GM18517 (cell line): ENCODE measurements around the gene CYB5A.

ENCODE experiments used
- ATAC-seq: cut with Tn5 transposase; IDR thresholded peaks from one replicate; pipeline ENCODE4 v1.9.1; 2021; ENCODE audit warnings: mild to moderate bottlenecking, moderate library complexity; ENCODE audit not compliant: unreplicated experiment

CYB5A gene

DNA sequence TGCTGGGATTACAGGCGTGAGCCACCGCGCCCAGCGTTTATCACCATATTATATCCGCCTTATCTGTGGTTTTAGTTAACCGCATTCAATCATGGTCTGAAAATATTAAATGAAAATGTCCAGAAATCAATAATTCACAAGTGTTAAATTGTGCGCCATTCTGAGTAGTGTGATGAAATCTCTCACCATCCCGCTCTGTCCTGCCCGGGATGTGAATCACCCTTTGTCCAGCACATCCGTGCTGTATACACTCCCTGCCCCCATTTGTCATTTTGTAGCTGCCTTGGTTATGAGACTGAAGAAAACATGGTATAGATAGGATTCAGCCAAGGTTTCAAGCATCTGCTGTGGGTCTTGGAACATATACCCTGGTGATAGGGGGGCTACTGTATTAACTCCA lies 72.7 kb downstream of the CYB5A start:
- no peak for ATAC-seq

DNA sequence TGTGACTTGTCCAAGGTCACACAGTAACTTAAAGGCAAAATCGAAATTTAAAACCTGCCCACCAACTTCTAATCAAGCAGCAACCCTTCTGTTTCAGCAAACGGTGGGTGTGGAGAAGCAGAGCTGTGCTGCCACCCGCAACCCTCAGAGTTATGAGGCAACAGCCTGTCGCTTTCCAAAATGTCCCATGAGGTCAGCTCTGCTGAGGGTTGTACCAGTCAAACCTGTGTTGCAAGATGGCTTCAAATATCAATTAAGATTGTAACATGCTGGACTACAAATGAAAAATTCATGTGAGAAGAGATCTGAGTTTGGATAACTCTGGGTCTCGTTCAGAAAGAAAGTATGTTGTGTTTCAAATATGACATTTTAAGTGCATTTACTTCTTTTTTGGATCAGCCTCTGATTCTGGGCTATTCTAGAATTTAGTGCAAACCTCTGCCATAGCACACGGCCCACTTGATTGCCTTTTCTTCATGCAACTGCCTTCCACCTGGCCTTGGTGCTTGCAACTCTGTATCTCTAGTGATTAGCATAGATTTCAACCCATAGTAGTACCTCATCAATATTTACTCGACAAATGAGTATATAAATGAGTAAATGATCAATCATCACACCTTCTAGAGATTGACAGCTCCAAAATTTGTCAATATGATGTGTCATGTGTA lies 74.2 kb downstream of the CYB5A start:
- no peak for ATAC-seq

DNA sequence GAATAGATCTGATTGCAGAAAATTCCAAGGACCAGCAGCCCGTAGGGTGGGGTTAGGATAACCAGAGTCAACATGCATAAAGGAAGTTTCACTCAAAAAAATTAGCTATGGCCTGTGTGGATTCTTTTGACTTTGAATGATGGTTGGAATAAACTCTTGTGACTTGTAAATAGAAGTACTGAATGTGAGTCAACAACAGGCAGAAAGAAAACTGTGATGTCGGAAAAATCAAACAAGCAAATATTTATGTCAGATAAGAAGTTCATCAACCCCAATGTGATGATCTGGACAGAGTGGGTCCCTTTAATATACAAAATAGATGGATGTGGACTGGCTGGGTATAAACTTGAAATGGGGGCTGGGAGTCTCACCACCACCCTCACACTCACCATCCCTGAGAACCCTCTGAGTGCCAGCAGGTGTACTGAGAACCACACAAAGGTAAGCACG lies 75.1 kb downstream of the CYB5A start:
- no peak for ATAC-seq

- no peak for ATAC-seq
These were observed 75.9 kb downstream of the CYB5A start for GRCh38 chr18:74215863-74216262.

GRCh38 chr18:74213429-74213828 lies 78.3 kb downstream of the CYB5A start:
- no peak for ATAC-seq

DNA sequence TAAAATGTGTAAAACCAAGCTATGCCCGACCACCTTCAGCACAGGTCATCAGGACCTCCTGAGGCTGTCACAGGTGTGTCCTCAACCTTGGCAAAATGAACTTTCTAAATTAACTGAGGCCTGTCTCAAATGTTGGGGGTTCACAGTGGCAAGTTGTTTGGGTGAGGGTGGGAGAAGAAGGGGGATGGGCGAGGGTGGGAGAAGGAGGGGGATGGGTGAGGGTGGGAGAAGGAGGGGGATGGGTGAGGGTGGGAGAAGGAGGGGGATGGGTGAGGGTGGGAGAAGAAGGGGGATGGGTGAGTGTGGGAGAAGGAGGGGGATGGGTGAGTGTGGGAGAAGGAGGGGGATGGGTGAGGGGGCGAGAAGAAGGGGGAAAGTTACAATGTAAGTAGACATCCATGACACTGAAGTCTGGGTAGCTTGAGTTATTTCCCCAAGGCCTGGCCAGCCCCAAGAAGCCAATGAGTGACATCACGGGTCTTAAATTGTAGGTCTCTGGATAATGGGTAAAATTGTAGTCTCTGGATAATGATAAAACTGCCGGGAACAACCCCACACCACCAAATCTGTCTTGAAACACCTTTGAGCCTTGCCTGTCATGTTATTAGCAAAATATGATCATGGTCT lies 87.1 kb downstream of the CYB5A start:
- ATAC-seq, result no peak

- no peak for ATAC-seq
These were observed 88.0 kb downstream of the CYB5A start for GRCh38 chr18:74203811-74204210.
